Myocyte (in vitro differentiated cells): ENCODE measurements around the gene CMPK2. TPM values are rescaled to one million over a fixed set of nuclear protein-coding genes. Genes with fewer than 3 reads are reported as not detected.

Experiments used
- DNase-seq: peaks from one replicate; pipeline ENCODE4 v3.0.0-alpha.2; 2012; ENCODE audit warnings: low read depth
- total RNA-seq: library from RNA; depleted of rRNA; stranded (reverse); fragments of >200 nt; gene quantifications from 2 replicates; pipeline ENCODE4 v1.2.3, GENCODE V29; 2014

Gene CMPK2
- total RNA-seq, 1 donor from 2014 or later: 0.51 TPM

- peak; percentile 23 for DNase-seq
Measured at GRCh38 chr2:6845312-6845711, 20.4 kb downstream of the CMPK2 start.

DNA sequence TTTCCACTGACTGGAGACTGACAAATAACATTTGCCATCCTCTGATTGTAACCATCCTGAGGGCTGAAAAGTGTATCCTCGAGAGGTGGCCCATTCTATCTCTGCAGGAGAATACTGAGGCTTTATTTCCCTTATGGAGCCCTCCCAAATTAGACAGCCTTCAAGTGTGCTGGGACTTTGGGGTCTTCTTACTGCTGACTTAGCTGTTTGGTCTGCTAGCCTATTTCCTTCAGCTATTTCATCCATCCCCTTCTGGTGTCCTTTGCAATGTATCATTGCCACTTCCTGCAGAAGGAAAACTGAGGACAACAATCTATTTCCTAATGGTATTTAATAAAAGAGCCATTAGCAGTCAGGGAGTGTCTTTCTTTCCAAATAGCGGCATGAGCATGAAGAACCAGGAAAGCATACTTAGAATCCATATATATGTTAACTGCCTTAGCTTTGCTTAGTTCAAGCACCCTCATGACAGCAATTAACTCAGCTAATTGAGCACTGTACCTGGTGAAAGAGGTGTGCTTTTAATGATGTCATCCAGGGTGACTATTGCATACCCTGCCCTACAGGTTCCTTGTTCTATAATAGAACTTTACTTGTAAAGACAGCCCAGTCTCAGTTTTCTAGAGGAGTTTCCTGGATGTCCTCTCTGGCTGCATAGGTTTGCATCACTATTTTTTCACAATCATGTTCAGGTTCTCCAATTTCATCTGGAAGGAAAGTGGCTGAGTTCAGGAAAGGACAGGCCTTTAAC is 24.0 kb downstream of the CMPK2 start:
- DNase-seq: no peak

GRCh38 chr2:6838673-6839319 is 26.9 kb downstream of the CMPK2 start:
- DNase-seq: no peak

- no peak for DNase-seq
Measured at GRCh38 chr2:6835467-6835866, 30.2 kb downstream of the CMPK2 start.

- DNase-seq: no peak
Measured at GRCh38 chr2:6834163-6834562, 31.5 kb downstream of the CMPK2 start.

GRCh38 chr2:6833300-6833604 is 32.5 kb downstream of the CMPK2 start:
- no peak for DNase-seq

- DNase-seq: no peak
Measured at GRCh38 chr2:6832596-6833299, 33.0 kb downstream of the CMPK2 start.

- DNase-seq: no peak
Measured at GRCh38 chr2:6831229-6831628, 34.5 kb downstream of the CMPK2 start.

GRCh38 chr2:6828299-6828584 is 37.5 kb downstream of the CMPK2 start:
- peak; percentile 0 for DNase-seq

- DNase-seq: no peak
Measured at GRCh38 chr2:6827566-6828298, 38.0 kb downstream of the CMPK2 start.

- DNase-seq: no peak
Measured at GRCh38 chr2:6826081-6826913, 39.4 kb downstream of the CMPK2 start.

DNA sequence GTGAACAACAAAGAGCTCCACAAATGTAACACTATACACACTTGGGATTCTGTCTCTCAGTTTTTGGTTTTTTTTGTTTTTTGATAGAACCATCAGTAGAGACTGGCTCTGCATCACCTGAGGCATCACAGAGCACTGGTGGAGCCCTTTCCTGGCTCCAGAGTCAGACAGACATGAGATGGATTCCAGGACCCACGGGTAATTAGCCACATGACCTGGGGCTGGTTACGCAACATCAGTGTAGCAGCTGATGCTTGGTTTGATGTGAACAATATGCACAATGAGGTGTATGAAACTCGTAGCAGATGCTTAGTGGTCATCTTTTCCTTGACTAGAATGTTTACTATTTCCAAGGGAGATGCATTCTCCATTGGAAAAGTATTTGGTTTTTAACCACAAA is 40.7 kb downstream of the CMPK2 start:
- DNase-seq: no peak

GRCh38 chr2:6823111-6823510 is 42.6 kb downstream of the CMPK2 start:
- DNase-seq: no peak

GRCh38 chr2:6822406-6822805 is 43.3 kb downstream of the CMPK2 start:
- no peak for DNase-seq

- no peak for DNase-seq
Measured at GRCh38 chr2:6820903-6821584, 44.7 kb downstream of the CMPK2 start.

DNA sequence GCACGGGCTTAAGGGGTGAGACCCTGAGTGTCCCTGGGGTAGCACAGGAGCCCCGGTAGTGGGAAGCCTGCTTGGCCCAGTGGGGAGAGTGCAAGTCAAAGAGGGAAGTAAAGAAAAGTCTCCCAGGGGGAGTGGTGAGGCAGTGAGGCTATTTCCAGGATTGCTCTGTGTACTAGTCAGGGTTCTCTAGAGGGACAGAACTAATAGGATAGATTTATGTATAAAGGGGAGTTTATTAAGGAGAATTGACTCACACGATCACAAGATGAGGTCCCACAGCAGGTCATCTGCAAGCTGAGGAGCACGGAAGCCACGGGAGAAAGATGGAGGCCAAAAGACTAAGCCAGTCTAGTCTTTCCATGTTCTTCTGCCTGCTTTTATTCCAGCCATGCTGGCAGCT is 45.5 kb downstream of the CMPK2 start:
- DNase-seq: no peak

DNA sequence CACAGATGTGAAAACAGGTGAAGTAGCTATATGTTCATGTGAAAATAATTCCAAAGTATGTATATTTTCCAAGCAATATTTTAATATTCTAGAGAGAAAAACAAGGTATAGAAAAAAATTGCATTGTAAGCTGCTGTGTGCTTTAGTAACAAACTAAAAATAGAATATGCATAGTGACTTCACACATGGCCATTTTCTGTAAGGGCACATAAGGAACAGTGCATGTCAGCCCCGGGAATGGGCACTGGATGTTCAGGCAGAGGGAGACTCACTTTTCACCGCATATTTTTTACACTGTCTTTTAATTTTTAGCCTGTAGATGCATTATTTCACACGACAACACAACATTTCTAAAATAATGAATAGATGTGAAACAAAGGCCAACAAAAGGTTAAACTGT is 46.0 kb downstream of the CMPK2 start:
- DNase-seq: no peak

DNA sequence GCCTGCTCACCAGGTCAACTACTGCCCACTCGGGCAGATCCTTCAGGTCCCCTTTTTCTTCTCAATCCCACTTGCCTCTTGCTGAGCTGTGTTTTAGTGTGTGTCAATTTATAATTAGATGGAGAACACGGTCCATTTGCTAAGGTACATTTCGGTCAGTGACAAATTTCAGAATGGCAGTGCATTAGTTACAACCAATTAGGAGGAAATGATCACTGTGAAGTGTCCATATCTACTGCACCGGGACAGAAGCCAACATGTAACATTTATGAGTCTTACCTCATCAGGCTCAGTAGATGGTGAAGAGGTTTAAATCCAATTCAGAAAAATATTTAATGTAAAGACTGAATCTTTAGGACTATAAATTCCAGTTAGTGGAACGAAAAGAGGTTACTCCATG is 47.7 kb downstream of the CMPK2 start:
- DNase-seq: no peak

DNA sequence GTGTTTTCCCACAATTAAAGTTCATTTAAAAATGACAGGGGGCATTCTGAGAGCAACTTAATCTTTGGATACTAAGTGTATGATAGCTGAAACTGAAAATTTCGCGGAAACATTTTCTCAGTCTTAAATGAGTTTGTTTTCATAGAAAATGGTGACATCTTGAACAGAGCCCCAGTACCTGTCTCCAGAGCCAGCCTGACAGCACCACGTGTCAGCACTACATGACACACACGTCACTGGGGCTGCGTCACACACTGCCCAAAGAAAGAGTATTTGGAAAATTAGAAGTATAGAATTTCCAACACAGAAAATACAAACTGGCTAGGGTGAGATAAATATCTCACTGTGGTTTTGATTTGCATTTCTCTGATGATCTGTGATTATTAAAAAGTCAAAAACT is 50.8 kb downstream of the CMPK2 start:
- DNase-seq: no peak

GRCh38 chr2:6814312-6814711 is 51.4 kb downstream of the CMPK2 start:
- no peak for DNase-seq

DNA sequence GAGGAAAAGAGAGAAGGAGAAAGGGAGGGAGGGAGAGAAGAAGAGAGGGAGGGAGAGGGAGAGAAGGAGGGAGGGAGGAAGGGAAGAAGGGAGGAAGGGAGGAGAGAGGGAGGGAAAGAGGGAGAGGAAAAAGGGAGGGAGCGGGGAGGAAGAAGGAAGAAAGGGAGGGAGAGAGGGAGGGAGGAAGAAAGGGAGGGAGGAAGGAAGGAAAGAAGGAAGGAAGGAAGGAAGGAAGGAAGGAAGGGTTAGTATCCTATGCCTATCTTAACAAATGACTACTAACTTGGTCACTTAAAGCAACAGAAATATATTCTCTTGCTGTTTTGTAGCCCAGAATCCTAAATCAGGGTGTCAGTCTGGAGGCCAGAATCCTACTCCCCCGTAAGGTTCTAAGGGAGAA is 52.1 kb downstream of the CMPK2 start:
- DNase-seq: no peak
